PC-3 (cell line): ENCODE measurements around the gene POP4.

Source experiments
- CTCF ChIP-seq: fragments of 300-600 bp; sonication (generic); conservative IDR thresholded peaks from 2 replicates; pipeline ENCODE4 v1.5.1; 2017; ENCODE audit warnings: antibody characterized with exemption, low read depth, mild to moderate bottlenecking, low read length
- EZH2 ChIP-seq: fragments of 300-600 bp; sonication (generic); IDR thresholded peaks from one replicate; pipeline ENCODE4 v1.6.1; 2017; ENCODE audit warnings: antibody characterized with exemption, mild to moderate bottlenecking, low read length; ENCODE audit not compliant: unreplicated experiment
- EZH2phosphoT487 ChIP-seq: fragments of 300-600 bp; sonication (generic); IDR thresholded peaks from 2 replicates; pipeline ENCODE4 v1.6.1; 2018; ENCODE audit warnings: mild to moderate bottlenecking, antibody characterized with exemption, low read length, borderline replicate concordance

- no peak for TF ChIP-seq CTCF
- no peak for TF ChIP-seq EZH2phosphoT487
- TF ChIP-seq EZH2, result no peak
Measured at GRCh38 chr19:29630655-29631054, 24.6 kb downstream of the POP4 start.
